Measurements from ENCODE around the gene RNF169.

DNA sequence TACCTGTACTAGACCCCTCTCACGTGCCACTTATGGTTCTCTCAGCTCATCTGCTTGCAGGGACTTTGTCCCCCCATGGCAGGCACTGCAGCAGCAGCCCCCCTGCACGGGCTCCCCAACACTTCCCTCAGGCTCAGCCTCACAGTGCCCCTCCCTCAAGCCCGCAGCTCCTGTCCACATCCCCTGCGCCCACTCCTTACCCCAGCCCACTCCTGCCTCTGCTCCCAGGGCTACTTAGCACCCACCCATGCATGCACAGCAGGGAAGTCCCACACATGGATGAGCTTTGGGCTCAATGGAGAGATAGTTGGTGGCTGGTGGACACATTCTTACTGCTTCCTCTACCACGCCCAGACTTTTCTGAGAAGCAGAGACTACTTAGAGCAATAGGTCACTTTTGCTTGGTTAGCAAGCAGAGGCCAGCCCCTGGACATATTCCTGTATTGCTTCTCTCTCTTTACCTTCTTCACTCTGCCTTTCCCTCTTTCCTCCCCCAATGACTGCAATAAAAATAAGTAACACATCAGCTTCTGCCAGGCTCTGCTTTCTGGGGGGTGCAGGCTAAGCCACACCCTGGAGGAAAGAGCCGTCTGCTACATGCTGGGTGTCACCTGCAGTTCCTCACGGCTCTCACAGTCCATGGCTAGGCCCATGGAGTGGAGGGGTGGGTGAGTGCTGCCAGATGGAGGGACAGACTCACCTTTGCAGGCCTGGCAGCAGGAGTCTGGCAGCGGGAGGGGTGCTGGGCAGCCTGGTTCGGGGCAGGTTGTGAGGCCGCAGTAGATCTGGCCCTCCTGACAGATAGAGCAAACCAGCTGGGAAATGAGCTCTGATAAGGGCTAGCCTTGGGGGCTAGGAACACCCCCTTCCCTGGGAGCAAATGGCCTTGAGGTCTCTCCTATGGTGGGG lies 40.8 kb upstream of the RNF169 start:
- TF ChIP-seq, protein P1, sequence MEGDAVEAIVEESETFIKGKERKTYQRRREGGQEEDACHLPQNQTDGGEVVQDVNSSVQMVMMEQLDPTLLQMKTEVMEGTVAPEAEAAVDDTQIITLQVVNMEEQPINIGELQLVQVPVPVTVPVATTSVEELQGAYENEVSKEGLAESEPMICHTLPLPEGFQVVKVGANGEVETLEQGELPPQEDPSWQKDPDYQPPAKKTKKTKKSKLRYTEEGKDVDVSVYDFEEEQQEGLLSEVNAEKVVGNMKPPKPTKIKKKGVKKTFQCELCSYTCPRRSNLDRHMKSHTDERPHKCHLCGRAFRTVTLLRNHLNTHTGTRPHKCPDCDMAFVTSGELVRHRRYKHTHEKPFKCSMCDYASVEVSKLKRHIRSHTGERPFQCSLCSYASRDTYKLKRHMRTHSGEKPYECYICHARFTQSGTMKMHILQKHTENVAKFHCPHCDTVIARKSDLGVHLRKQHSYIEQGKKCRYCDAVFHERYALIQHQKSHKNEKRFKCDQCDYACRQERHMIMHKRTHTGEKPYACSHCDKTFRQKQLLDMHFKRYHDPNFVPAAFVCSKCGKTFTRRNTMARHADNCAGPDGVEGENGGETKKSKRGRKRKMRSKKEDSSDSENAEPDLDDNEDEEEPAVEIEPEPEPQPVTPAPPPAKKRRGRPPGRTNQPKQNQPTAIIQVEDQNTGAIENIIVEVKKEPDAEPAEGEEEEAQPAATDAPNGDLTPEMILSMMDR (IDR thresholded peaks at IDR 0.05): no peak
- TF ChIP-seq POLR2A (IDR thresholded peaks at IDR 0.05): no peak
